Karpas-422 (cell line): ENCODE measurements around the gene PRPF40B. TPM values are rescaled to one million over a fixed set of nuclear protein-coding genes. Genes with fewer than 3 reads are reported as not detected.

Source experiments
- DNase-seq: peaks from one replicate; pipeline ENCODE4 v3.0.0-alpha.2; 2015
- H2AFZ ChIP-seq: fragments of 200-600 bp; sonication (generic); 2 replicates; pipeline ENCODE4 v1.6.1; 2014; ENCODE audit warnings: antibody characterized with exemption, low read length, mixed read lengths
- H3K27ac ChIP-seq: fragments of 200-600 bp; sonication (generic); 2 replicates; pipeline ENCODE4 v1.5.1; 2014; ENCODE audit warnings: mild to moderate bottlenecking, low read length, moderate library complexity
- H3K27me3 ChIP-seq: fragments of 200-600 bp; sonication (generic); 2 replicates; pipeline ENCODE4 v1.6.1; 2014; ENCODE audit warnings: low read length, mixed read lengths
- H3K36me3 ChIP-seq: fragments of 200-600 bp; sonication (generic); 2 replicates; pipeline ENCODE4 v1.6.1; 2014; ENCODE audit warnings: low read length, mixed read lengths; ENCODE audit not compliant: insufficient read depth
- H3K4me1 ChIP-seq: fragments of 200-600 bp; sonication (generic); 2 replicates; pipeline ENCODE4 v1.6.1; 2014; ENCODE audit warnings: mild to moderate bottlenecking, low read length, mixed read lengths
- H3K4me2 ChIP-seq: fragments of 200-600 bp; sonication (generic); 2 replicates; pipeline ENCODE4 v1.6.1; 2014; ENCODE audit warnings: low read length, low read depth, mild to moderate bottlenecking; ENCODE audit not compliant: poor library complexity, severe bottlenecking
- H3K4me3 ChIP-seq: fragments of 200-600 bp; sonication (generic); 2 replicates; pipeline ENCODE4 v1.5.1; 2014; ENCODE audit warnings: mild to moderate bottlenecking, antibody characterized with exemption, low read length, mixed read lengths
- H3K79me2 ChIP-seq: fragments of 200-600 bp; sonication (generic); 2 replicates; pipeline ENCODE4 v1.6.1; 2014; ENCODE audit warnings: mild to moderate bottlenecking, low read length, mixed read lengths
- H3K9ac ChIP-seq: fragments of 200-600 bp; sonication (generic); 2 replicates; pipeline ENCODE4 v1.6.0; 2014; ENCODE audit warnings: low read length
- H3K9me2 ChIP-seq: fragments of 200-600 bp; sonication (generic), shearing (Covaris generic); replicated peaks from 2 replicates; pipeline ENCODE4 v1.6.0; 2014; ENCODE audit warnings: mild to moderate bottlenecking, low read length, moderate library complexity; ENCODE audit not compliant: insufficient read depth
- H3K9me3 ChIP-seq: fragments of 300-700, 200-600 bp; sonication (generic); 2 replicates; pipeline ENCODE4 v1.6.1; 2014; ENCODE audit warnings: low read length, mixed read lengths
- H4K20me1 ChIP-seq: fragments of 200-600 bp; sonication (generic); 2 replicates; pipeline ENCODE4 v1.6.1; 2014; ENCODE audit warnings: mild to moderate bottlenecking, antibody characterized with exemption, low read length, low read depth; ENCODE audit not compliant: insufficient read depth
- total RNA-seq: library from RNA; depleted of rRNA; stranded (reverse); fragments of >200 nt; shearing (Covaris generic); gene quantifications from 2 replicates; pipeline ENCODE4 v1.2.3, GENCODE V29; 2014; ENCODE audit warnings: low replicate concordance

PRPF40B gene
- total RNA-seq, 1 experiment from 2014 or later = 5.0 TPM

DNA sequence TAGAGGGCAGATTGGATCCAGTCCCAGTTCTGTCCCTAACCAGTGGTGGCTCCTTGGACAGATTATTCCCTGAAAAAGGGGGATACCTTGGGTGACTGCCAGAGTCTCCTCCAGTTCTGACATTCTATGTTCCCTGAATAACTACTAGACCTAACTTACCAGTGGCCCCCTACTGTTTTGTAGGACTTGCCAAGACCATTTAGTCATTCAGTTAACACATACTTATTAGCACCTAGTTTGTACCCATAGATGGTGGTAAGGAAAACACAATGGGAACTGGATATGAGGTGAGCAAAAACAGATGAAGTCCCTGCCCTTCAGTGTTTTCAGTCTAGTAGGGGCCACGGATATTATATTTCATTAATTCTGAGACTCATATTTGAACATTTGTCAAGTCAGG is 3.5 kb downstream of the PRPF40B start:
- Histone ChIP-seq H4K20me1 (no peaks in the 10 kb centered on the region), H3K9me2 (no peaks in the 10 kb centered on the region), H3K9ac (no peak overlapping the region), H3K27ac (no peak overlapping the region), H3K4me3 (no peak overlapping the region), H3K4me2 (no peak overlapping the region), H2AFZ (no peak overlapping the region), H3K4me1 (peaks cover 13% of the 10 kb centered on the region), H3K27me3 (no peaks in the 10 kb centered on the region), H3K79me2 (no peaks in the 10 kb centered on the region), H3K9me3 (no peaks in the 10 kb centered on the region), H3K36me3 (no peaks in the 10 kb centered on the region)
- no peak for DNase-seq

DNA sequence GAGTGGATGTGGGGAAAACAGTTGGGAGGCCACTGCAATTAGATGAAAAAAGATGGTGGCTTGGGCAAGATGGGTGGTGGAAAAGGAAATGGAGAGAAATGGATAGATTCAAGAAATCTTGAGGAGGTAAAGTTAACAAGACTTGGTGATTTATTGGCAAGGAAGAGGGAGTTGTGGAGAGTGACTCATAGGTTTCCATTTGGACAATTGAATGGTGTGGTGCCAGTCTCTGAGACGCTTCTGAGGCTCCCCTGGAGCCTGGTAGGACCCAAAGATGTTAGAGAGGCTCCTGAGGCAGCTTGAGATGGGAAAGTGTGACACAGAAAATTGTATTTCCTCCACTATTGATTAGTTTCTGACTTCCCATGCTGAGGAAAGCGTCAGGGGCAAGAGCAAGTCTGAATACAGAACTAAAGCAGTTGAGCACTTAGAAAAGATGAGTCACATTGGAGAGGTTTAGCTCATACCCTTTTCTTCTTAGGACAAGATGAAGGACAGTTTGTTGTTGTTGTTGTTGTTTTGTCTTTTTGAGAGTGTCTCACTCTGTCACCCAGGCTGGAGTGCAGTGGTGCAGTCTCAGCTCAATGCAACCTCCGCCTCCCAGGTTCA is 4.5 kb downstream of the PRPF40B start:
- H3K4me1 ChIP-seq = peaks cover 2% of the 10 kb centered on the region
- no peaks in the 10 kb centered on the region for H3K27me3 ChIP-seq
- no peaks in the 10 kb centered on the region for H3K9me3 ChIP-seq
- H3K9ac ChIP-seq = no peak overlapping the region
- no peaks in the 10 kb centered on the region for H4K20me1 ChIP-seq
- H3K79me2 ChIP-seq = no peaks in the 10 kb centered on the region
- no peak overlapping the region for H3K4me3 ChIP-seq
- no peaks in the 10 kb centered on the region for H3K9me2 ChIP-seq
- H3K27ac ChIP-seq = no peak overlapping the region
- DNase-seq = no peak
- H3K4me2 ChIP-seq = no peak overlapping the region
- H2AFZ ChIP-seq = no peak overlapping the region
- no peaks in the 10 kb centered on the region for H3K36me3 ChIP-seq

DNA sequence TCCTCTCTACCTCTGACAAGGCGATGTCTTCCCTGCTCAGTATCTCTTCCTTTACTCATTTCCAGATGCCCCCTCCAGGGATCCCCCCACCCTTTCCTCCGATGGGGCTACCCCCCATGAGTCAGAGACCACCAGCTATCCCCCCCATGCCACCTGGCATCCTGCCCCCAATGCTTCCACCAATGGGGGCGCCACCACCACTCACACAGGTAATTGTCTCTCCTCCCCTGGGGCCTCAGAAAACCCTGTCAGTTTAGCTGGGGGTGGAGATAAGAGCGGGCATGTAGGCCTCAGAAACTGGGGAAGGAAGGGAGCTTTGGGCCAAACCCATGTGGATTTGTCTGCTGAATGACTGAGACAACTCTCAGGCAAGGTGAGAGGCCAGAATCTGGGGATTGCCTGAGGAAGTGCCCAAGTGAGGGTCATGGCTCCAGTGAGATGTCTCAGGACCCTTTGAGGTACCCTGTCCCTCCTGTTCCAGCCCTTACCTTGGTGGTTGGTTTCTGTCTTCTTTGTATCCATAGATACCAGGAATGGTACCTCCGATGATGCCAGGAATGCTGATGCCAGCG is 8.1 kb downstream of the PRPF40B start:
- Histone ChIP-seq H3K4me2 (no peak overlapping the region), H3K36me3 (no peaks in the 10 kb centered on the region), H4K20me1 (no peaks in the 10 kb centered on the region), H3K4me1 (no peaks in the 10 kb centered on the region), H3K79me2 (no peaks in the 10 kb centered on the region), H3K9me2 (no peaks in the 10 kb centered on the region), H3K9ac (no peak overlapping the region), H3K4me3 (no peak overlapping the region), H3K9me3 (no peaks in the 10 kb centered on the region), H3K27ac (no peak overlapping the region), H3K27me3 (no peaks in the 10 kb centered on the region), H2AFZ (no peak overlapping the region)
- DNase-seq = no peak

DNA sequence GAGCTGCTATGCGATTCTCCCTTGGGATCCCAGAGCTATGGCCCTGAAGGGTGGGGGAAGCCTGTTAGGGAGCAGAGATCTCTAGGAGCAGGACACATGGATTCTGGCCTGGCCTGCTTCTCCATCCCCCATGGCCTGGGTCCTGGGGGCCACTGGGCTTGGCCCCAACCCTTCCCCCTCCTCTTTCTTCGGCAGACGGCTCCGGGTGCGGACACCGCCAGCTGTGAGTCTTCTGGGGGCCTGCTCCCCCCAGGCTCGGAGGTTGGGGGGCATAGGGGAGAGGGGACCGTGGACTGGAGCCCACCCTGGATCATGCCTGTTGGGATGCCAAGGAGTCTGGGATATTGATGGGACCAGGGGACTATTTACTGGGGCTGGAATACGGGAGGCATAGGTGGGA is 9.0 kb downstream of the PRPF40B start:
- Histone ChIP-seq H3K4me1 (no peaks in the 10 kb centered on the region), H3K27ac (no peak overlapping the region), H3K4me3 (no peak overlapping the region), H4K20me1 (no peaks in the 10 kb centered on the region), H2AFZ (no peak overlapping the region), H3K9me3 (no peaks in the 10 kb centered on the region), H3K9ac (no peak overlapping the region), H3K36me3 (no peaks in the 10 kb centered on the region), H3K4me2 (no peak overlapping the region), H3K79me2 (no peaks in the 10 kb centered on the region), H3K27me3 (no peaks in the 10 kb centered on the region), H3K9me2 (no peaks in the 10 kb centered on the region)
- DNase-seq = no peak

DNA sequence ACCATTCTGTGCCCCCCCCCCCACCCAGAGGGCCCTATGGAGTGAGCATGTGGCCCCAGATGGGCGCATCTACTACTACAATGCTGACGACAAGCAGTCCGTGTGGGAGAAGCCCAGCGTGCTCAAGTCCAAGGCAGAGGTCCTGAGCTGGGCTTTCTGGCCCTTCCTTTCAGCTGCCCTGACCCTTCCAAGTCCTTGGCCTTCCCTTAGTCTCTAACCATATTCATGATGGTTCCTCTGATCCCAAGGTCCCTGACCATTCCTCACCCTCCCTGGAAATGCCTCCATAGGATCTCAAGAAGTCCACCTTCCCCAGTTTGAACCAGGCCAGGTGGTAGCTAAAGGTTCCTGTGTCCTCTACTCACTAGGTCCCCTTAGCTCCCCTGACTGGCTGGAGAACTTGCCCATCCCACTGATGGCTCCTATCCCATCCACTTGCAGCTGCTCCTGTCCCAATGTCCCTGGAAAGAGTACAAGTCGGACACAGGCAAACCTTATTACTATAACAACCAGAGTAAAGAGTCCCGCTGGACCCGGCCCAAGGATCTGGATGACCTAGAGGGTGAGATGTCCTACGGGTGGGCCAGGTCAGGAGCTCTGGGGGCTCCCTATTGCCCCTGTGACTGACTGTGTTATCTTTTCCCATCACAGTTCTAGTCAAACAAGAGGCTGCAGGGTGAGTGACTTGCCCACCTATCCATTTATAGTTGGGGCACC is 9.8 kb downstream of the PRPF40B start:
- no peak overlapping the region for H3K4me3 ChIP-seq
- H4K20me1 ChIP-seq = no peaks in the 10 kb centered on the region
- H3K27me3 ChIP-seq = no peaks in the 10 kb centered on the region
- H3K9me3 ChIP-seq = no peaks in the 10 kb centered on the region
- H3K79me2 ChIP-seq = no peaks in the 10 kb centered on the region
- H2AFZ ChIP-seq = no peak overlapping the region
- no peaks in the 10 kb centered on the region for H3K4me1 ChIP-seq
- no peak for DNase-seq
- no peak overlapping the region for H3K9ac ChIP-seq
- H3K27ac ChIP-seq = no peak overlapping the region
- no peak overlapping the region for H3K4me2 ChIP-seq
- H3K9me2 ChIP-seq = no peaks in the 10 kb centered on the region
- no peaks in the 10 kb centered on the region for H3K36me3 ChIP-seq

- H3K4me2 ChIP-seq = no peak overlapping the region
- no peak overlapping the region for H2AFZ ChIP-seq
- no peak for DNase-seq
- H3K9me2 ChIP-seq = no peaks in the 10 kb centered on the region
- H3K36me3 ChIP-seq = no peaks in the 10 kb centered on the region
- no peaks in the 10 kb centered on the region for H3K9me3 ChIP-seq
- no peak overlapping the region for H3K27ac ChIP-seq
- H3K9ac ChIP-seq = no peak overlapping the region
- H3K79me2 ChIP-seq = no peaks in the 10 kb centered on the region
- no peaks in the 10 kb centered on the region for H3K4me1 ChIP-seq
- H4K20me1 ChIP-seq = no peaks in the 10 kb centered on the region
- H3K27me3 ChIP-seq = no peaks in the 10 kb centered on the region
- H3K4me3 ChIP-seq = no peak overlapping the region
Measured at GRCh38 chr12:49633703-49634345, 10.5 kb downstream of the PRPF40B start.

DNA sequence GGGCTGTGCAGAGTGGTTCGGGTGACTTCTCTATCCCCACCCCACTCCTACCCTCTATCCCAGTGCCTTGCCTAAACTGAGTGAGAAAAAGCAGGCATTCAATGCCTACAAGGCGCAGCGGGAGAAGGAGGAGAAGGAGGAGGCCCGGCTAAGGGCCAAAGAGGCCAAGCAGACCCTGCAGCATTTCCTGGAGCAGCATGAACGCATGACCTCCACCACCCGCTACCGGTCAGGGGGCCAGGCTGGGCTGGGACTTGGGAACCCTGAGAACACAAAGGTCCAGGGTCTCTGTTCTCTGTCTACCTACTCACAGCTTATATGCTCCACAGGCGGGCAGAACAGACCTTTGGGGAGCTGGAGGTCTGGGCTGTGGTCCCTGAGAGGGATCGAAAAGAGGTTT is 11.7 kb downstream of the PRPF40B start:
- no peaks in the 10 kb centered on the region for H3K27me3 ChIP-seq
- H3K4me2 ChIP-seq = no peak overlapping the region
- H3K79me2 ChIP-seq = no peaks in the 10 kb centered on the region
- no peak for DNase-seq
- H3K4me1 ChIP-seq = peaks cover 4% of the 10 kb centered on the region
- H3K27ac ChIP-seq = no peak overlapping the region
- H3K9me3 ChIP-seq = no peaks in the 10 kb centered on the region
- no peaks in the 10 kb centered on the region for H4K20me1 ChIP-seq
- no peak overlapping the region for H3K9ac ChIP-seq
- H3K4me3 ChIP-seq = no peak overlapping the region
- no peaks in the 10 kb centered on the region for H3K9me2 ChIP-seq
- H3K36me3 ChIP-seq = no peaks in the 10 kb centered on the region
- no peak overlapping the region for H2AFZ ChIP-seq

GRCh38 chr12:49635656-49636055 is 12.3 kb downstream of the PRPF40B start:
- no peaks in the 10 kb centered on the region for H3K9me2 ChIP-seq
- DNase-seq = no peak
- H3K4me1 ChIP-seq = peaks cover 4% of the 10 kb centered on the region
- no peaks in the 10 kb centered on the region for H3K36me3 ChIP-seq
- no peak overlapping the region for H2AFZ ChIP-seq
- H3K4me2 ChIP-seq = no peak overlapping the region
- H3K4me3 ChIP-seq = no peak overlapping the region
- no peak overlapping the region for H3K27ac ChIP-seq
- no peaks in the 10 kb centered on the region for H4K20me1 ChIP-seq
- H3K79me2 ChIP-seq = no peaks in the 10 kb centered on the region
- no peaks in the 10 kb centered on the region for H3K9me3 ChIP-seq
- H3K27me3 ChIP-seq = no peaks in the 10 kb centered on the region
- H3K9ac ChIP-seq = no peak overlapping the region
